GM06990 (cell line): ENCODE data around the gene SEMA3E.

Experiments used
- DNase-seq: peaks from one replicate; pipeline ENCODE4 v3.0.0-alpha.2; 2011; ENCODE audit not compliant: insufficient read length; ENCODE audit errors: extremely low read depth
- H3K27me3 ChIP-seq: replicated peaks from 2 replicates; pipeline ENCODE4 v1.6.0; 2011; ENCODE audit warnings: low read length; ENCODE audit not compliant: control insufficient read depth, insufficient read depth
- H3K36me3 ChIP-seq: 2 replicates; pipeline ENCODE4 v1.5.1; 2011; ENCODE audit warnings: low read length; ENCODE audit not compliant: control insufficient read depth, insufficient read depth
- H3K4me3 ChIP-seq: replicated peaks from 2 replicates; pipeline ENCODE4 v1.5.1; 2011; ENCODE audit warnings: low read depth, mild to moderate bottlenecking, control low read depth, low read length
- TF ChIP-seq, protein P1 (sequence below): IDR thresholded peaks from 2 replicates; pipeline ENCODE4 v1.5.1; 2011; ENCODE audit warnings: low read length, control low read depth, mild to moderate bottlenecking, inconsistent platforms; ENCODE audit not compliant: insufficient read depth, poor library complexity, severe bottlenecking

The SEMA3E gene

GRCh38 chr7:83426325-83426724 is 222.6 kb downstream of the SEMA3E start:
- no peaks in the 10 kb centered on the region for H3K36me3 ChIP-seq
- DNase-seq, result no peak
- no peaks in the 10 kb centered on the region for H3K27me3 ChIP-seq
- TF ChIP-seq, protein P1, sequence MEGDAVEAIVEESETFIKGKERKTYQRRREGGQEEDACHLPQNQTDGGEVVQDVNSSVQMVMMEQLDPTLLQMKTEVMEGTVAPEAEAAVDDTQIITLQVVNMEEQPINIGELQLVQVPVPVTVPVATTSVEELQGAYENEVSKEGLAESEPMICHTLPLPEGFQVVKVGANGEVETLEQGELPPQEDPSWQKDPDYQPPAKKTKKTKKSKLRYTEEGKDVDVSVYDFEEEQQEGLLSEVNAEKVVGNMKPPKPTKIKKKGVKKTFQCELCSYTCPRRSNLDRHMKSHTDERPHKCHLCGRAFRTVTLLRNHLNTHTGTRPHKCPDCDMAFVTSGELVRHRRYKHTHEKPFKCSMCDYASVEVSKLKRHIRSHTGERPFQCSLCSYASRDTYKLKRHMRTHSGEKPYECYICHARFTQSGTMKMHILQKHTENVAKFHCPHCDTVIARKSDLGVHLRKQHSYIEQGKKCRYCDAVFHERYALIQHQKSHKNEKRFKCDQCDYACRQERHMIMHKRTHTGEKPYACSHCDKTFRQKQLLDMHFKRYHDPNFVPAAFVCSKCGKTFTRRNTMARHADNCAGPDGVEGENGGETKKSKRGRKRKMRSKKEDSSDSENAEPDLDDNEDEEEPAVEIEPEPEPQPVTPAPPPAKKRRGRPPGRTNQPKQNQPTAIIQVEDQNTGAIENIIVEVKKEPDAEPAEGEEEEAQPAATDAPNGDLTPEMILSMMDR, result no peak
- no peak overlapping the region for H3K4me3 ChIP-seq

- TF ChIP-seq, protein P1, result no peak
- no peak overlapping the region for H3K4me3 ChIP-seq
- H3K27me3 ChIP-seq, result no peaks in the 10 kb centered on the region
- H3K36me3 ChIP-seq, result no peaks in the 10 kb centered on the region
- no peak for DNase-seq
Measured at GRCh38 chr7:83419013-83419412, 229.9 kb downstream of the SEMA3E start.

GRCh38 chr7:83415840-83416239 is 233.1 kb downstream of the SEMA3E start:
- Histone ChIP-seq H3K27me3 (no peaks in the 10 kb centered on the region), H3K4me3 (no peak overlapping the region), H3K36me3 (no peaks in the 10 kb centered on the region)
- TF ChIP-seq, protein P1, result no peak
- no peak for DNase-seq

DNA sequence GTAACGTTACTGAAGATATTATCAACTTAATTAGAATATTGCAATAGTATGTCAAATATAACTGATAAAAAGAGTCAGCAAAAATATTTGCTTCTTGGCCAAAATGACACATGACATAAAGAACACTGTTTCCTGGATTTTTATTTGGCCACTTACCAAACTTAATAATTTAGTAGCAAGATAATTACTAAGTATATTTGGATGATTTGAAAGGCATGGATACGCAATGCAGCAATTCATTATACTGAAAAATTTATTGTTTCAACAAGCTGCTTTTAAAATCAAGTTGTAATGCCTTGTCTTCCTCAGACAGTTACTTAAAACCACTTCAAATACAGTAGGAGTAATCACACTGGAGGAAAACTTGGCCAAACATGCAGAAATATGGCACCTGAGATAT is 234.0 kb downstream of the SEMA3E start:
- TF ChIP-seq, protein P1, result no peak
- Histone ChIP-seq H3K27me3 (no peaks in the 10 kb centered on the region), H3K4me3 (no peak overlapping the region), H3K36me3 (no peaks in the 10 kb centered on the region)
- DNase-seq, result no peak

- Histone ChIP-seq H3K27me3 (no peaks in the 10 kb centered on the region), H3K36me3 (no peaks in the 10 kb centered on the region), H3K4me3 (no peak overlapping the region)
- no peak for DNase-seq
- TF ChIP-seq, protein P1, result no peak
Measured at GRCh38 chr7:83413831-83414230, 235.1 kb downstream of the SEMA3E start.

GRCh38 chr7:83413424-83413823 is 235.5 kb downstream of the SEMA3E start:
- Histone ChIP-seq H3K27me3 (no peaks in the 10 kb centered on the region), H3K4me3 (no peak overlapping the region), H3K36me3 (no peaks in the 10 kb centered on the region)
- no peak for DNase-seq
- TF ChIP-seq, protein P1, result no peak
